ENCODE results near the gene ACSS1. TPM values are rescaled to one million over a fixed set of nuclear protein-coding genes. Genes with fewer than 3 reads are reported as not detected.

Gene ACSS1
- total and polyA plus RNA-seq, 2 experiments from 2014 or later = 1.3 to 4.1 TPM

- Histone ChIP-seq H3K4me1 (ENCODE audit: insufficient read depth) (no peaks in the 10 kb centered on the region), H3K79me2 (replicated peaks; ENCODE audit: insufficient read depth) (no peaks in the 10 kb centered on the region), H3K9me2 (ENCODE audit: insufficient read depth) (no peaks in the 10 kb centered on the region), H3K4me3 (no peak overlapping the region), H3K27me3 (ENCODE audit: insufficient read depth) (no peaks in the 10 kb centered on the region), H3F3A (replicated peaks; ENCODE audit: low read depth) (no peaks in the 10 kb centered on the region), H4K20me1 (replicated peaks; ENCODE audit: insufficient read depth) (no peaks in the 10 kb centered on the region), H2AFZ (no peak overlapping the region), H3K4me2 (no peak overlapping the region), H3K36me3 (ENCODE audit: insufficient read depth) (no peaks in the 10 kb centered on the region), H3K27ac (ENCODE audit: low read depth) (no peak overlapping the region)
- Mint-ChIP-seq H3K4me3 (no peak overlapping the region), H3K27ac (no peak overlapping the region), H3K36me3 (ENCODE audit: low read depth) (no peaks in the 10 kb centered on the region), H3K9me3 (no peaks in the 10 kb centered on the region; the same call in 2 of the 3 replicates), H3K4me1 (no peaks in the 10 kb centered on the region), H3K27me3 (ENCODE audit: insufficient read depth, low read depth, poor library complexity) (peaks cover 13% of the 10 kb centered on the region)
- no peak for DNase-seq (ENCODE audit: low spot score)
- no peak for ATAC-seq
- no peak for TF ChIP-seq EZH2phosphoT487 (IDR thresholded peaks at IDR 0.05; ENCODE audit: unreplicated experiment)
- TF ChIP-seq, protein P1, sequence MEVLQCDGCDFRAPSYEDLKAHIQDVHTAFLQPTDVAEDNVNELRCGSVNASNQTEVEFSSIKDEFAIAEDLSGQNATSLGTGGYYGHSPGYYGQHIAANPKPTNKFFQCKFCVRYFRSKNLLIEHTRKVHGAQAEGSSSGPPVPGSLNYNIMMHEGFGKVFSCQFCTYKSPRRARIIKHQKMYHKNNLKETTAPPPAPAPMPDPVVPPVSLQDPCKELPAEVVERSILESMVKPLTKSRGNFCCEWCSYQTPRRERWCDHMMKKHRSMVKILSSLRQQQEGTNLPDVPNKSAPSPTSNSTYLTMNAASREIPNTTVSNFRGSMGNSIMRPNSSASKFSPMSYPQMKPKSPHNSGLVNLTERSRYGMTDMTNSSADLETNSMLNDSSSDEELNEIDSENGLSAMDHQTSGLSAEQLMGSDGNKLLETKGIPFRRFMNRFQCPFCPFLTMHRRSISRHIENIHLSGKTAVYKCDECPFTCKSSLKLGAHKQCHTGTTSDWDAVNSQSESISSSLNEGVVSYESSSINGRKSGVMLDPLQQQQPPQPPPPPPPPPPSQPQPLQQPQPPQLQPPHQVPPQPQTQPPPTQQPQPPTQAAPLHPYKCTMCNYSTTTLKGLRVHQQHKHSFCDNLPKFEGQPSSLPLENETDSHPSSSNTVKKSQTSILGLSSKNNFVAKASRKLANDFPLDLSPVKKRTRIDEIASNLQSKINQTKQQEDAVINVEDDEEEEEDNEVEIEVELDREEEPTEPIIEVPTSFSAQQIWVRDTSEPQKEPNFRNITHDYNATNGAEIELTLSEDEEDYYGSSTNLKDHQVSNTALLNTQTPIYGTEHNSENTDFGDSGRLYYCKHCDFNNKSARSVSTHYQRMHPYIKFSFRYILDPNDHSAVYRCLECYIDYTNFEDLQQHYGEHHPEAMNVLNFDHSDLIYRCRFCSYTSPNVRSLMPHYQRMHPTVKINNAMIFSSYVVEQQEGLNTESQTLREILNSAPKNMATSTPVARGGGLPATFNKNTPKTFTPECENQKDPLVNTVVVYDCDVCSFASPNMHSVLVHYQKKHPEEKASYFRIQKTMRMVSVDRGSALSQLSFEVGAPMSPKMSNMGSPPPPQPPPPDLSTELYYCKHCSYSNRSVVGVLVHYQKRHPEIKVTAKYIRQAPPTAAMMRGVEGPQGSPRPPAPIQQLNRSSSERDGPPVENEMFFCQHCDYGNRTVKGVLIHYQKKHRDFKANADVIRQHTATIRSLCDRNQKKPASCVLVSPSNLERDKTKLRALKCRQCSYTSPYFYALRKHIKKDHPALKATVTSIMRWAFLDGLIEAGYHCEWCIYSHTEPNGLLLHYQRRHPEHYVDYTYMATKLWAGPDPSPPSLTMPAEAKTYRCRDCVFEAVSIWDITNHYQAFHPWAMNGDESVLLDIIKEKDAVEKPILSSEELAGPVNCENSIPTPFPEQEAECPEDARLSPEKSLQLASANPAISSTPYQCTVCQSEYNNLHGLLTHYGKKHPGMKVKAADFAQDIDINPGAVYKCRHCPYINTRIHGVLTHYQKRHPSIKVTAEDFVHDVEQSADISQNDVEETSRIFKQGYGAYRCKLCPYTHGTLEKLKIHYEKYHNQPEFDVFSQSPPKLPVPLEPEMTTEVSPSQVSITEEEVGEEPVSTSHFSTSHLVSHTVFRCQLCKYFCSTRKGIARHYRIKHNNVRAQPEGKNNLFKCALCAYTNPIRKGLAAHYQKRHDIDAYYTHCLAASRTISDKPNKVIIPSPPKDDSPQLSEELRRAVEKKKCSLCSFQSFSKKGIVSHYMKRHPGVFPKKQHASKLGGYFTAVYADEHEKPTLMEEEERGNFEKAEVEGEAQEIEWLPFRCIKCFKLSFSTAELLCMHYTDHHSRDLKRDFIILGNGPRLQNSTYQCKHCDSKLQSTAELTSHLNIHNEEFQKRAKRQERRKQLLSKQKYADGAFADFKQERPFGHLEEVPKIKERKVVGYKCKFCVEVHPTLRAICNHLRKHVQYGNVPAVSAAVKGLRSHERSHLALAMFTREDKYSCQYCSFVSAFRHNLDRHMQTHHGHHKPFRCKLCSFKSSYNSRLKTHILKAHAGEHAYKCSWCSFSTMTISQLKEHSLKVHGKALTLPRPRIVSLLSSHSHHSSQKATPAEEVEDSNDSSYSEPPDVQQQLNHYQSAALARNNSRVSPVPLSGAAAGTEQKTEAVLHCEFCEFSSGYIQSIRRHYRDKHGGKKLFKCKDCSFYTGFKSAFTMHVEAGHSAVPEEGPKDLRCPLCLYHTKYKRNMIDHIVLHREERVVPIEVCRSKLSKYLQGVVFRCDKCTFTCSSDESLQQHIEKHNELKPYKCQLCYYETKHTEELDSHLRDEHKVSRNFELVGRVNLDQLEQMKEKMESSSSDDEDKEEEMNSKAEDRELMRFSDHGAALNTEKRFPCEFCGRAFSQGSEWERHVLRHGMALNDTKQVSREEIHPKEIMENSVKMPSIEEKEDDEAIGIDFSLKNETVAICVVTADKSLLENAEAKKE (CRISPR knock-in tag; IDR thresholded peaks at IDR 0.05) = no peak
- TF ChIP-seq, protein P2, sequence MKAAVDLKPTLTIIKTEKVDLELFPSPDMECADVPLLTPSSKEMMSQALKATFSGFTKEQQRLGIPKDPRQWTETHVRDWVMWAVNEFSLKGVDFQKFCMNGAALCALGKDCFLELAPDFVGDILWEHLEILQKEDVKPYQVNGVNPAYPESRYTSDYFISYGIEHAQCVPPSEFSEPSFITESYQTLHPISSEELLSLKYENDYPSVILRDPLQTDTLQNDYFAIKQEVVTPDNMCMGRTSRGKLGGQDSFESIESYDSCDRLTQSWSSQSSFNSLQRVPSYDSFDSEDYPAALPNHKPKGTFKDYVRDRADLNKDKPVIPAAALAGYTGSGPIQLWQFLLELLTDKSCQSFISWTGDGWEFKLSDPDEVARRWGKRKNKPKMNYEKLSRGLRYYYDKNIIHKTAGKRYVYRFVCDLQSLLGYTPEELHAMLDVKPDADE (IDR thresholded peaks at IDR 0.05) = no peak
- no peak for TF ChIP-seq POLR2AphosphoS5 (IDR thresholded peaks at IDR 0.05; ENCODE audit: low read depth)
- TF ChIP-seq, protein P3, sequence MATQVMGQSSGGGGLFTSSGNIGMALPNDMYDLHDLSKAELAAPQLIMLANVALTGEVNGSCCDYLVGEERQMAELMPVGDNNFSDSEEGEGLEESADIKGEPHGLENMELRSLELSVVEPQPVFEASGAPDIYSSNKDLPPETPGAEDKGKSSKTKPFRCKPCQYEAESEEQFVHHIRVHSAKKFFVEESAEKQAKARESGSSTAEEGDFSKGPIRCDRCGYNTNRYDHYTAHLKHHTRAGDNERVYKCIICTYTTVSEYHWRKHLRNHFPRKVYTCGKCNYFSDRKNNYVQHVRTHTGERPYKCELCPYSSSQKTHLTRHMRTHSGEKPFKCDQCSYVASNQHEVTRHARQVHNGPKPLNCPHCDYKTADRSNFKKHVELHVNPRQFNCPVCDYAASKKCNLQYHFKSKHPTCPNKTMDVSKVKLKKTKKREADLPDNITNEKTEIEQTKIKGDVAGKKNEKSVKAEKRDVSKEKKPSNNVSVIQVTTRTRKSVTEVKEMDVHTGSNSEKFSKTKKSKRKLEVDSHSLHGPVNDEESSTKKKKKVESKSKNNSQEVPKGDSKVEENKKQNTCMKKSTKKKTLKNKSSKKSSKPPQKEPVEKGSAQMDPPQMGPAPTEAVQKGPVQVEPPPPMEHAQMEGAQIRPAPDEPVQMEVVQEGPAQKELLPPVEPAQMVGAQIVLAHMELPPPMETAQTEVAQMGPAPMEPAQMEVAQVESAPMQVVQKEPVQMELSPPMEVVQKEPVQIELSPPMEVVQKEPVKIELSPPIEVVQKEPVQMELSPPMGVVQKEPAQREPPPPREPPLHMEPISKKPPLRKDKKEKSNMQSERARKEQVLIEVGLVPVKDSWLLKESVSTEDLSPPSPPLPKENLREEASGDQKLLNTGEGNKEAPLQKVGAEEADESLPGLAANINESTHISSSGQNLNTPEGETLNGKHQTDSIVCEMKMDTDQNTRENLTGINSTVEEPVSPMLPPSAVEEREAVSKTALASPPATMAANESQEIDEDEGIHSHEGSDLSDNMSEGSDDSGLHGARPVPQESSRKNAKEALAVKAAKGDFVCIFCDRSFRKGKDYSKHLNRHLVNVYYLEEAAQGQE (IDR thresholded peaks at IDR 0.05; ENCODE audit: unreplicated experiment) = no peak
- no peak for TF ChIP-seq ZNF114 (CRISPR knock-in tag; IDR thresholded peaks at IDR 0.05)
- TF ChIP-seq EZH2 (IDR thresholded peaks at IDR 0.05; ENCODE audit: low read depth, unreplicated experiment) = no peak
- TF ChIP-seq JUNB (IDR thresholded peaks at IDR 0.05; ENCODE audit: unreplicated experiment) = no peak
- TF ChIP-seq ZNF331 (CRISPR knock-in tag; IDR thresholded peaks at IDR 0.05; ENCODE audit: low read depth) = no peak
- TF ChIP-seq, protein P4, sequence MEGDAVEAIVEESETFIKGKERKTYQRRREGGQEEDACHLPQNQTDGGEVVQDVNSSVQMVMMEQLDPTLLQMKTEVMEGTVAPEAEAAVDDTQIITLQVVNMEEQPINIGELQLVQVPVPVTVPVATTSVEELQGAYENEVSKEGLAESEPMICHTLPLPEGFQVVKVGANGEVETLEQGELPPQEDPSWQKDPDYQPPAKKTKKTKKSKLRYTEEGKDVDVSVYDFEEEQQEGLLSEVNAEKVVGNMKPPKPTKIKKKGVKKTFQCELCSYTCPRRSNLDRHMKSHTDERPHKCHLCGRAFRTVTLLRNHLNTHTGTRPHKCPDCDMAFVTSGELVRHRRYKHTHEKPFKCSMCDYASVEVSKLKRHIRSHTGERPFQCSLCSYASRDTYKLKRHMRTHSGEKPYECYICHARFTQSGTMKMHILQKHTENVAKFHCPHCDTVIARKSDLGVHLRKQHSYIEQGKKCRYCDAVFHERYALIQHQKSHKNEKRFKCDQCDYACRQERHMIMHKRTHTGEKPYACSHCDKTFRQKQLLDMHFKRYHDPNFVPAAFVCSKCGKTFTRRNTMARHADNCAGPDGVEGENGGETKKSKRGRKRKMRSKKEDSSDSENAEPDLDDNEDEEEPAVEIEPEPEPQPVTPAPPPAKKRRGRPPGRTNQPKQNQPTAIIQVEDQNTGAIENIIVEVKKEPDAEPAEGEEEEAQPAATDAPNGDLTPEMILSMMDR (conservative IDR thresholded peaks at IDR 0.05; ENCODE audit: low read depth in 2 of 2) = no peak
- no peak for TF ChIP-seq NANOG (IDR thresholded peaks at IDR 0.05; ENCODE audit: borderline replicate concordance)
- no peak for TF ChIP-seq STAT1 (IDR thresholded peaks at IDR 0.05; ENCODE audit: unreplicated experiment)
- no peak for TF ChIP-seq CREB1 (CRISPR knock-in tag; IDR thresholded peaks at IDR 0.05; ENCODE audit: low read depth)
Observed at GRCh38 chr20:25041813-25042530, 16.0 kb downstream of the ACSS1 start.
